Nephron progenitor cell (in vitro differentiated cells): ENCODE results near the gene CELF1.

ENCODE experiments used
- DNase-seq: peaks from one replicate; pipeline ENCODE4 v3.0.0; 2021
- H3K27ac Mint-ChIP-seq: 2 replicates; pipeline ENCODE4 v1.8.0; 2021; ENCODE audit warnings: mild to moderate bottlenecking, moderate library complexity, mixed read lengths
- H3K27me3 Mint-ChIP-seq: 2 replicates; pipeline ENCODE4 v1.8.0; 2021; ENCODE audit warnings: mild to moderate bottlenecking, low read depth, mixed read lengths; ENCODE audit not compliant: poor library complexity
- H3K36me3 Mint-ChIP-seq: 2 replicates; pipeline ENCODE4 v1.8.0; 2021; ENCODE audit warnings: low read depth, mixed read lengths
- H3K4me1 Mint-ChIP-seq: 2 replicates; pipeline ENCODE4 v1.8.0; 2021; ENCODE audit warnings: mixed read lengths
- H3K4me3 Mint-ChIP-seq: 2 replicates; pipeline ENCODE4 v1.8.0; 2021; ENCODE audit warnings: mild to moderate bottlenecking, moderate library complexity, mixed read lengths
- H3K9me3 Mint-ChIP-seq: 2 replicates; pipeline ENCODE4 v1.8.0; 2021; ENCODE audit warnings: mild to moderate bottlenecking, moderate library complexity, mixed read lengths
- CTCF ChIP-seq: fragments of 200-600 bp; sonication (generic); IDR thresholded peaks from 2 replicates; pipeline ENCODE4 v1.5.0; 2021; ENCODE audit warnings: antibody characterized with exemption

CELF1 gene

GRCh38 chr11:47539681-47540039, 13.3 kb downstream of the CELF1 start:
- Mint-ChIP-seq H3K27ac (peak overlapping the region; percentile 77), H3K4me1 (peaks cover 11% of the 10 kb centered on the region), H3K36me3 (peaks cover 54% of the 10 kb centered on the region), H3K4me3 (no peak overlapping the region), H3K27me3 (no peaks in the 10 kb centered on the region), H3K9me3 (peaks cover 3% of the 10 kb centered on the region)
- TF ChIP-seq CTCF, result no peak
- no peak for DNase-seq

GRCh38 chr11:47538741-47539565, 14.0 kb downstream of the CELF1 start:
- no peak for DNase-seq
- H3K27me3 Mint-ChIP-seq, result no peaks in the 10 kb centered on the region
- peaks cover 49% of the 10 kb centered on the region for H3K36me3 Mint-ChIP-seq
- TF ChIP-seq CTCF, result no peak
- peaks cover 3% of the 10 kb centered on the region for H3K9me3 Mint-ChIP-seq
- H3K27ac Mint-ChIP-seq, result peak overlapping the region; percentile 8
- no peak overlapping the region for H3K4me3 Mint-ChIP-seq
- peaks cover 14% of the 10 kb centered on the region for H3K4me1 Mint-ChIP-seq

GRCh38 chr11:47536915-47537314, 16.0 kb downstream of the CELF1 start:
- Mint-ChIP-seq H3K9me3 (peaks cover 3% of the 10 kb centered on the region), H3K4me3 (no peak overlapping the region), H3K36me3 (peaks cover 45% of the 10 kb centered on the region), H3K27me3 (no peaks in the 10 kb centered on the region), H3K27ac (no peak overlapping the region), H3K4me1 (peaks cover 25% of the 10 kb centered on the region)
- TF ChIP-seq CTCF, result no peak
- DNase-seq, result no peak

- H3K27ac Mint-ChIP-seq, result peak overlapping the region; percentile 94
- H3K4me3 Mint-ChIP-seq, result no peak overlapping the region
- peaks cover 3% of the 10 kb centered on the region for H3K9me3 Mint-ChIP-seq
- H3K36me3 Mint-ChIP-seq, result peaks cover 42% of the 10 kb centered on the region
- no peak for TF ChIP-seq CTCF
- H3K4me1 Mint-ChIP-seq, result peaks cover 31% of the 10 kb centered on the region
- DNase-seq, result no peak
- H3K27me3 Mint-ChIP-seq, result no peaks in the 10 kb centered on the region
Measured at GRCh38 chr11:47534704-47535251, 18.2 kb downstream of the CELF1 start.

- Mint-ChIP-seq H3K9me3 (peaks cover 2% of the 10 kb centered on the region), H3K36me3 (peaks cover 33% of the 10 kb centered on the region), H3K27me3 (no peaks in the 10 kb centered on the region), H3K4me3 (no peak overlapping the region), H3K27ac (no peak overlapping the region), H3K4me1 (peaks cover 29% of the 10 kb centered on the region)
- no peak for TF ChIP-seq CTCF
- no peak for DNase-seq
Measured at GRCh38 chr11:47533690-47534151, 19.2 kb downstream of the CELF1 start.
